SW480 (cell line): ENCODE results near the gene SMLR1.
A peak's percentile ranks its signal among the peaks of the same experiment; 100 is the strongest.

ENCODE experiments used
- DNase-seq: peaks from one replicate; pipeline ENCODE4 v3.0.0-alpha.2; 2016; ENCODE audit warnings: low spot score

The SMLR1 gene

DNA sequence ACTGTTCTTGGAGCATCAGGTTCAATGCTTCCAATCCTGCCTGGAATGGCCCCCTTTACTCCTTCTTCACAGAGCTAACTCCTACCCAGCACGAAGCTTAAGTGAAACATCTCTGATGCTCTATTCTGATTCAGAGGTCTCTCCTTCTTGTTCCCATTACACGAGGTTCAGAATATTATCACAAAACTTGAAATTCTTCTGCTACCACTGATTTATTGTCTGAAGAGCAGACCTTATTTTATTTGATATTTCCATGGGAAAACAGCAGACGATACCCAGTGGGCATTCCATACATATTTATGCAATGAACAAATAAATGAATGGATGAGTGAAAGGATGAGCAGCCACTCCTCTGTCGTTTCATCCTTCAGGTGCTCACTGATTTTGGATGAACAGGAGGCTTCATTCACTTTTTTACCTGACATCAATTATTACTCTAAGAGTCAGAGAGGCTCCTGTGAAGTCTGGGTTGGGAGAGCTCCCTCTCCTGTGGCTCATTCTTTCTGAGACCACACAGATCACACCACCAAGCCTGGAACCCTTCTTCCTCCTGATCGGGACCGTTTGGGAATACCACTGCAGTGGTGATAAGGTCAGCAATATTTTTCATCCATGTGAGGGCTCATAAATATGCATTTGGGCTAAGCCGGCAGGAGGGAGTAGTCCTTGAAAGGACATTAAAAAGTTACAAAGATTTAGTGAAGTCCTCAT lies 25.8 kb downstream of the SMLR1 start:
- DNase-seq, result no peak

DNA sequence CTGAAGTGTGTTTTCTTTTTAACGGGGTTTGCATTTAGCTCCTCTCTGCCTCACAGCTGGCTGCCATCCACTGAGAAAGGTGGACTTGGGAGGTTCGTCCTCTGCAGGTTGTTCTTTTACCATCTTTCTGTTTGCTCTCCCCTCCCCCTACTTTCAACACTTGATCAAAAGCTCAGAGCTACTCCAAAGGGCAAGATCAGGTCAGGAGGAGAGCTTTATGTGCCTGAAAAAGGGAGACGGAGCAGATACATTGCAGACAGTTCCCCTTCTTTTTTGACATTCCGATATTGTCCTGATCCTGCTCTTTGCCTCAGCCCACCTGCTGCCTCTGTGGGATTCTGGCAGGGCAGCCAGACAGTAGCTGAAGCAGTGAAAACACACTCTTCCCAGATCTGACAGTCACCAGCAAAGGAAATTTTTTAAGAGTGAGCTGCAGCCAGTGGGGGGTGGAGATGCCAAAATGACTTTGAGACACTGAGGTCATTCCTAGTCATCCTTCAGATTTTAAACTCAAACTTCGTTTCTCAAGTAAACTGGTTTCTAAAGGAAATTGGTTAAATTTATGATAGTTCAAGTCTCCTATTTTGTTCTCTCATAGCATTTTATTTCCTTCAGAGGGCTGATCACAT lies 26.5 kb downstream of the SMLR1 start:
- DNase-seq, result no peak

DNA sequence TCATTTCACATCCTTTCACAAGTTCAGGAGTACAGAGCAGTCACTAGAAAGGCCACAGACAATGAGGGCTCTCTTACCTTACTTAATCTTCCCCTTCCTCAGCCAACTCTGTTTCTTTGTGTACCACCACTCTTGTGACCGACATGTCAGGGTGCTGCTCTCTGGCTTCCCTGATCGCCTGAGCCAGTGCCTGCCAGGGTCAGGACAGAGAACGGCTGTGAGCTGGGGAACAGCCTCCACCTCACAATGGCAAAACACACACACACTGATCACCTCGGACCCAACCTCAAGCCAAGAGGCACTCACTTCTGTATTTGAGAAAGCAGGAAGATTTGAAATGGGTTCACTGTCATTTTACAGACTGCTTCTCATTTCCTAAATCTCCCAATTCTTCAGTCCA lies 30.8 kb downstream of the SMLR1 start:
- no peak for DNase-seq

DNA sequence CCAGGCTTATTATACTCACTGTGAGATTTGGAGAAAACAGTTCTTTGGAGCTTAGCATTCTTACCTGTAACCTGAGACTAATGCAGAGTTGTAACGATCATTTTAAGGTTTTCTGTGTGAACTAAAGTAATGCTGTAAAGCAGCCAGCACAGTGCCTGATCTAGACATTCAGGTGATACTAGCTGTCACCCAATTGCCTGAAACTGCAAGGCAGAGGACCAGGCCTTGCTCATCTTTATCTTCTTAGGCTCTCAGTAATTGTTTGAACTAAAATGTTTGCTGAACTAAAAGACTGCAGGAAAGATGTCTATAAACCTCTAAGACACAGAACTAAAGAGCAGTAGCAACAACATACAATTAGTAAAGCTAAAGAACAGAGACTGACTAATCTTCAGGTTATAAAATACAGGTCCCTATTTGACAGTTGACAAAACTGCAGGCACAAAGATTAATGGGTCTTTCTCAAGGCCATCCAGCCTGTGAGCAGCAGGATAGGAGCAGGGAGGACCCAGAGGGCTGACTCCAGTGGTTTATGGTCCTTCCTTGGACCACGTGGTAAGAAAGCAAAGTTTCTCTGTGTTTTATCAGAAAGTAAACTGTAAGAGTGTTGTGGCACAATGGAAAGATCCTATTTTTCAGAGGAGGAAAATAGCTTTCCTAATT lies 31.4 kb downstream of the SMLR1 start:
- no peak for DNase-seq

DNA sequence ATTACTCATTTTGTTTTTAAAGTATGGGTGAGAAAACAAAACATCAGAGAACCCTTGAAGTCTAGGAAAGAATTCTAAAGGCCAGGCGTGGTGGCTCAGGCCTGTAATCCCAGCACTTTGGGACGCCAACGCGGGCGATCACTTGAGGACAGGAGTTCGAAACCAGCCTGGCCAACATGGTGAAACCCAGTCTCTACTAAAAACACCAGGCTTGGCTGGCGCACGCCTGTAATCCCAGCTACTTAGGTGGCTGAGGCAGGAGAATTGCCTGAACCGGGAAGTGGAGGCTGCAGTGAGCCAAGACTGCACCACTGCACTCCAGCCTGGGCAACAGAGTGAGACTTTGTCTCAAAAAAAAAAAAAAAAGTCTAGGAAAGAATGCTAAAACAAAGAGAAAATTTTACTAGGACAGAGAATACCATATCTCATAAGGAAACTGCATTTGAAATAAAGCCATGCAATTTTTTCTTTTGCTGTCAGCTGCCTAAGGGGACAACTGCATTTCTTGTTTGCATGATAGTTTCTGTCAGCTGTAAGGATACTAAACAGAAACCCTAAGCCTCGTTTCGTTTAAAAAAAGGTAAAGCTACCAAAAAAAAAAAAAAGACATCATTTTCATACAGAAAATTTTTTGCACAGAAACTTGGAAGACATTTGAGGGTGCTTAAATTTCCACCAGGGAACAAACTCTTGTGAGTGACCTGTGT lies 32.1 kb downstream of the SMLR1 start:
- DNase-seq, result no peak

DNA sequence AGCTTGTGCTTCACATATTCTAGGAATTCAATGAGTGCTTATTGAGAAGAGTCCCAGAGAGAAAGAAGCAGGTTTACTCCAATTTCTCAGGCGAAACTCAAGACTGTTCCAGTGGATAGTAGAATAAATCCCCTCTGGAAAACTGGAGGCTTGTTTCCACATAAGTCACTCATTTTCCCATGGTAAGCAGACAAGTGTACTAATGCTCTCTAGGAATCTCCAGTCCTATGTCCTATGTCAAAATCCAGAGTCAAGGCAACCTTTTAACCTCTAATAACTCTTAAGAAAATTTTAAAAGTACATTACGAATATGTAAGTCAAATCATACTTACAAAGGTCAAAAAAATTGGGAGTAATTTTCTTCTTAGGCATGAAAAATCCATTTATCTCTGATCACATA lies 35.2 kb downstream of the SMLR1 start:
- DNase-seq, result no peak

DNA sequence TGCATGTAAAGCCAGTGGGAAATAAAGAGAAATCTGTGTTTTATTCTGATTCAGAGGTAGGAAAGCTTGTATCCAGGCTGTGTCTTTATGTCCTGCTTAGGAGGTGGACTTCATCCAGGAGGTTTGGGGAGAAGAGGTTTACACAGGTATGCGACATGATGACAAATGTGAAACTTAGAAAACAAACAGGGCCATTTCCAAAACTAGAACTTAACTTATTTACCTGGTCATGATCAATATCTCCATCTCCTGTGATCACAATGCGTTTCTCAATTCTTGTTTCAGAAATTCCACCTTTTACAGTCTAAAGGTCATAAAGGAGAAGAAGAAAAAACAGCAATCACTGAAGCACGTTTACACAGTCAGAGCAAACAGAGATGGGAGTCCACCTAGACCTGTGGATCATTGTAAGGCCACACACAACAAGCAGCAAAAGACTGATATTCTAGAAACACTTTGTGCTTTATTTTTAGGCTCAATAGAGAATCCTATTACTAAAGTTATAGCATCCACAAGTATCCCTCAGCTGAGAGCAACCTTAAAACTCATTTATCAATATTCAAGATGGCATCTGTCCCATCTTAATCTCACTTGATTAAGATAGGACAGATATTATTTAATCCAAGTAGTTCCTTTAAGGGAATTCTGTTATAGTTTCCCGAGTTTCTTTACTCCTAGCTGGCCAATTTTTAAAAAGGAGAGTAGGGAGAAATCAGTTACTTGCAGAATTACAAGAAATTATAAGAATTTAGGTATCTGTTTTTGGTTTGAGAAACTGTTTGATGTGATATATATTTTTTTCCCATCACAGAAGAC lies 36.4 kb downstream of the SMLR1 start:
- no peak for DNase-seq

DNA sequence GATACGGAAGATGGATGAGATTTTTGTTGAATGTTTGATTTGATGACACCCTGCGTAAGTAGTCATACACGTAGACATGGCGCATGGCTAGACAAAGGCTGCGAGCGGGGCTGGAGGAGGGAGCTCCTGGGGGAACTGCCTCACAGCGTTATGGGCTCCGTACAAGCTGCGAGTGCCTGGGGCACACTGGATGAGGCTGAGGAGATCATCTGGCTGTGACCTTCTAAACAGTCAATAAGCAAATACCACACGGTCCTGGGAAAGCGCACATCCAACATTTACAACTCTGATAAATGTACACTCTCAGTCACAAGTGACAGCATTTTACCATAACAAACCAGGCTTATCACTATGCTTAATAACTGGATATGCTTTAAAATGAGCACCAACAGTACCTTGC lies 37.1 kb downstream of the SMLR1 start:
- DNase-seq, result no peak

DNA sequence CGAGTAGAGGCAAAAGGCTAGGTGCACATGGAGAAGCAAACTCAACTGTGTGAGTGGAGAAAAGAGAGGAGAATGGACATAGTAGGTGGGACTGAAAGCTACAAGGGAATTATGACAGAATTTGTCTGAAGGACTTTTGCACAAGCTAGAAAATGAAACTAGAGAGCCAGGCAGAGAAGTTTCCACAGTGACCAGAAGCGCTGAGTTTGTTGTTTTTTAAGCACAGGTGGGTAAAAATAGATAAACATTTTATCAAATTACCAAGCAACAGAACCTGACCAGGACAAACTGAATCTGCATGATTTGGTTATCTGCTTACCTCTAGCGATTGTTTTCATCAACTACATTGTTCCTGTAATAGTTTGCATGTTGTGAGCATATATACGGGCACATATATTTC lies 38.6 kb downstream of the SMLR1 start:
- DNase-seq, result no peak

DNA sequence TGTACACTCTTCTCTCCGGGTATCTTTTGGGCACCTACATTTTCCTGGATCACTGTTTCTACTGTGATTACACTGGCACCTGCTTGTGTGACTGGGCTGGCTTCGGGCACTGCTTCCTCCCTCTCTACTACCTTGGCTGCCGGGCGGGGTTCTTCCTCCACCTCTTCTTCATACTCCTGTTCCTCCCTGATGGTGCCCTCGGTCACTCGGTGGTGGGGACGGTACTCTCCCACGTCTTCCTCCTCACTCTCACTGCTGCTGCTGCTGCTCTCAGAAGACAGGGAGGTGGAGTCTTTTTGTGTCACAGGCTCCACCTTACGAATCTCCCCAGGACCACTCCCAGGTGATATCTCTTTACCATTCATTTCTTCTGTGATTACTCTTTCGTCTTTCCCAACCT lies 42.5 kb downstream of the SMLR1 start:
- DNase-seq, result no peak

DNA sequence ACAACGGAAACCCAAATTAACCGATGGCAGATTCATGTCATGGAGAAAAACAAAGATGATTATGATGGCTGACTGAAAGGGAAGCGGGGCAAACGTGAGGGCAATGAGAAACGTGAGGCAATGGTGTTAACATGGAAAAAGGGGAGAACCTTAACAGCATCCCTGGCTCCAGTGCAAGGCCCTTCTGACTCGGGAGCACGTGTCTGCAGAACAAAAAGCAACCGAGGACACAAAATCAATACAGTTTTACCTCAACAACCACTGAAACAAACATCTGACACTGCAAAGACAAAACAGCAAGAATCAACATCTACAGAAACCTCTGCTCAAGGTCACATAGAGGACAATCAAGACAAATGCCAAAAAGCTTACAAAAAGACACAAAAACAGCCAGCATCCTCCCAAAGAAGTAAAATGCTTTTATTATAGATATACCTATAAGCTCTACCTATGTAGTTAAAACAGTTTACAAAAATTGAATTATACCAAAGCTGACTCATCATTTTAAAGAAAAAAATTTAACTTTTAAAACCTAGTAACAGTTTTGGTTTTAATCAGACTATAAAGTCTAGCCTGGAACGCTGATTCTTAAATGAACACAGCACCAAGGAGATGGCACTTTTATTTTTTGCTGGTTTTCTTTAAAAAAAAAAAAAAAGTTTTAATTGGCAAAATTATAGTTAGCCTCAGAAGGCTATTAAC lies 43.1 kb downstream of the SMLR1 start:
- DNase-seq, result no peak

DNA sequence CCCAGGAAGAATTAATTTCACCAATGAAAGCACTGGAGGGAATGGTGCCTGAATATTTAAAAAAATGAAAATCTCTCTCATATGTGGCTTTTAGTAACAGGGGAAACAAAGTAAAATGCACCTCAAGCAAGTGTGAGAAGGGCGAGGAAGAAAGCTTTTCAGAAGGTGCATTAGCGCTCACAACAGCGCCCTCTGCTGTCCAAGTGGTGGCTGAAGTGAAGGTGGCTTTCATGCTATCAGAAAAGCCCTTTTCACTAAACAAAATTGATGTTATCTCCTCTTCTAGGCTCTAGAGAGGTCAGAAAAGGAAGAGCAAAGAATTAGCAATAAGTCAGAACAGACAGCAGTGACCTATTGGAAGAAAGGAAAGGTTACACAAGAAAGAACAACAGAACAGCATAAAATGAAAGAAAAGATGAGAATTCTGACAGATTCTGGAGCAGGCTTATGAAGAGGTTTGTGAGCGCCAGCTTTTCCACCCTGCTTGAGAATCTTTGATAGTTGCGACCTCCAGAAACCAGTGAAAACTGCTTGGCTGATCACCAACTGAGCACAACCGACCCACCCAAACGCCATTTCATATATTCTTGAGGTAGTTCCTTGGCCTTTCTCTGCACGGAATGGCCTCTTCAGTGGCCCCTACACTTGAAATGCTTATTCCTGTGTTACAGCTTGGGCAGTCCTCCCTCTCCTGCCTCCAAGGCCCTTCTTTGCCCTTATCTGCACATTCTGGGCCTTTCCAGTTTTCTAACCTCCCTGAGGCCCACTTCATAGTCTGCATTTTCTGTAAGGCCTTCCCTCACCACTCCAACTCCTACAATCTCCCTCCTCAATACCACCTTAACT lies 45.3 kb downstream of the SMLR1 start:
- peak; percentile 12 for DNase-seq

DNA sequence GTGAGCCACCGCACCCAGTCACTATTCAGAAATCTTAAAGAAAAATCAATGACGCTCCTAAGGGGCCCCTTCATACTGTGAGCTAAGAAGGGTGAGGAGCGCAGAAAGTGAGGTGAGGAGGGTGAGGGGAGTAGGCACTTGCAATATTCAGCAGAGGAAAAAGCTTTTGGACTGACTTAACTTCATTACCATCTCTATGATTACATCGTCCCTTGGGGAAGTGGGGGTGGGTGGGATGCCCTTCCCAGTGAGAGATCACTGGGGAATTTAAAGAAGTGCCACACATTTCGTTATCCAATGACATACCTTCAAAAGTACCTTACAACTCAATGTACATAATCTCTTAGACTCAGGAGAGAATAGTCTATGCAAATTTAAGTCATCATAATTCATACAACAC lies 46.5 kb downstream of the SMLR1 start:
- DNase-seq, result no peak

DNA sequence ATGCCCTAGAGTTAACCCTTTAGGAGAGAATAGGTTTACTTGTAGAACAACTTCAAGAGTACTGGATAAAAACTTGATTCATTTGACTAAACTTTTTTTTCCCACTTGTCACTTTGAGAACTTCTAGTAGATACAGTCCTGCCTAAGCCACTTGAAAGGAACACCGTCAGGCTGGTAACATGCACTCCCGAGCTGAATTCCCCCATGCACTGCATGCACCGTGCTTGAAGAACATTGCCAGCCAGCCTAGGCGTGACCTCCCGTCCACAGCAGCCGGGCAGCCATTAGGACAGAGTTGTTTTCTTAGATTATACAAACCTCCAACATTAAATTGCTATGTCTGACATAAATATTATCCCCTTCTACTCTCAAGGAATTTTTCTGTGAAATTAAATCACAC lies 52.6 kb downstream of the SMLR1 start:
- DNase-seq, result no peak

DNA sequence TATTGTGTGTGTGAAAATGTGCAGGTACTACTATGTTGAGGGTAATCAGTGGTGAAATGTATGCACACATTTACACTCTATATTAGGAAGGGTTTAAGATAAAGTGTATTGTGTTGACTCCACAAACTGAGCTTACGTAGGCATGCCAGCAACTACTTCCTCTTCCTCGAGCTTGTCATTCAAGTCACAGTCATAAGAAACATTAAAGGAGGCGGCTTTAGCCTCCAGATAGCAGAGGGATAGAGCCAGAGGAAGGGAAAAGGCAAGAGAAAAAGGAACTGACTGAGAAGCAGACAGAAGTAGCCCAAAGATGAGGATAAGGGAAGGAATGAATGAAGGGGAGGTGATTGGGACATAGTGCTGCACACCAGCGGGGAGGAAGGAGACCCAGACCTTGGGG lies 55.2 kb downstream of the SMLR1 start:
- no peak for DNase-seq

DNA sequence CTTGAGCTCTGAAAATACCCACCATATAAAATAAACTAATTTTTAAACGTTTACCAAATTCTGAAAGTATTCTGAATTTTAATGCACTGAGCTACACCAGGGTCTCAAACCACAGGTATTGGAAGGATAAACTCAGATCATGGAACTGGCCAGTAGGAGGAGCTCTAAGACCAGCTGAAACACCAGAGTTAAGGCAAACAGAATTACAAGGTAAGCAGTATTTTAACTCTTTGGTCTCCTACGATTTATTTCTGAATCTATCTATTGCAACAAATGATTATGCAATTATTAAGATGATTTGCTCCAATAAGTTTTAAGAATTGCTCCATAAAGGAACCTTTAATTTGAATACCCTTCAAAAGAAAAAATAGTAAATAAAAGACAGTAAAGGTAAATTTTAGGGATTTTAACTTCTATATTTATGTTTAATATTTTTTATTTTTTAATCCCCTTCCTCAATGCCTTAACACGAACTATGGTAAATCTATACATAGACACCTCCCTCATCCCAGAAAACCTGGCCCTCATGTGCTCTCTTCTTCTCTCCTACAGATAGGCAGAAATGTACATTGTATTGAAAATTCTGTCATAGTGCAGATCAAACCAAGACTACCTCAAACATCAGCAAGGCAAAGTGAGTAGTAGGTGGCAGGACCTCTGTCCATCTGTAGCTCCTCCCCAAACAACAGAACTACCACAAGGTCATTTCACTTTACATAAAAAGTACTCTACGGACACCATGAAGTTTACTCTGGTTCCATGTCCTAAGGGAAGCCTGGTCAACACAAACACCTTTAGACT lies 58.4 kb downstream of the SMLR1 start:
- peak; percentile 59 for DNase-seq
